IMR-90 (cell line): ENCODE results near the gene CXCR6. TPM values are rescaled to one million over a fixed set of nuclear protein-coding genes. Genes with fewer than 3 reads are reported as not detected.

Experiments
- ATAC-seq: fragments of 200-7000 bp; cut with Tn5 transposase; 2 replicates; pipeline ENCODE4 v1.9.1; 2020; ENCODE audit warnings: low read depth, mild to moderate bottlenecking, moderate library complexity
- BruUV-seq: library from RNA; stranded (reverse); fragments of 400-500 nt; replicated peaks from 2 replicates; lab custom pipeline; 2021; lab: Mats Ljungman, UMichigan
- CTCF ChIA-PET: fragments of 300-600 bp; formaldehyde crosslinking; extraction: SDS; loops from one replicate; lab custom pipeline; 2021; ENCODE audit warnings: antibody characterized with exemption; lab: Yijun Ruan, JAX
- POLR2A ChIA-PET: fragments of 300-600 bp; sonication (Branson Sonifier 250); formaldehyde crosslinking; loops from one replicate; lab custom pipeline; 2022; ENCODE audit warnings: antibody characterized with exemption; ENCODE audit not compliant: unreplicated experiment; lab: Charles Lee
- DNase-seq: peaks from one replicate; pipeline ENCODE4 v3.0.0; 2013
- H2AFZ ChIP-seq: replicated peaks from 2 replicates; pipeline ENCODE3; 2013; ENCODE audit warnings: low read length, mild to moderate bottlenecking; ENCODE audit not compliant: poor library complexity
- H2AK5ac ChIP-seq: 2 replicates; pipeline ENCODE4 v1.6.1; 2013; ENCODE audit warnings: low read depth, low read length, inconsistent platforms
- H2AK9ac ChIP-seq: replicated peaks from 2 replicates; pipeline ENCODE3; 2013; ENCODE audit warnings: mild to moderate bottlenecking, low read depth, low read length, moderate library complexity; ENCODE audit not compliant: poor library complexity
- H2BK120ac ChIP-seq: 2 replicates; pipeline ENCODE4 v1.6.1; 2013; ENCODE audit warnings: low read depth, low read length, inconsistent platforms
- H2BK15ac ChIP-seq: 3 replicates; pipeline ENCODE4 v1.6.1; 2013; ENCODE audit warnings: low read depth, low read length, inconsistent platforms
- H2BK20ac ChIP-seq: 2 replicates; pipeline ENCODE4 v1.6.1; 2013; ENCODE audit warnings: low read depth, mild to moderate bottlenecking, inconsistent platforms, low read length, moderate library complexity
- H2BK5ac ChIP-seq: 2 replicates; pipeline ENCODE4 v1.6.1; 2013; ENCODE audit warnings: mild to moderate bottlenecking, low read depth, low read length, inconsistent platforms; ENCODE audit not compliant: poor library complexity, severe bottlenecking
- H3K14ac ChIP-seq: replicated peaks from 2 replicates; pipeline ENCODE4 v1.6.1; 2013; ENCODE audit warnings: low read depth, low read length, inconsistent platforms
- H3K18ac ChIP-seq: 2 replicates; pipeline ENCODE4 v1.6.1; 2013; ENCODE audit warnings: low read depth, low read length, control low read depth
- H3K23ac ChIP-seq: 2 replicates; pipeline ENCODE4 v1.6.1; 2013; ENCODE audit warnings: low read depth, low read length, inconsistent platforms
- H3K27ac ChIP-seq: 2 replicates; pipeline ENCODE4 v1.5.1; 2013; ENCODE audit warnings: mild to moderate bottlenecking, control low read depth, low read length; ENCODE audit not compliant: insufficient read depth
- H3K27me3 ChIP-seq: 2 replicates; pipeline ENCODE4 v1.6.1; 2013; ENCODE audit warnings: low read length; ENCODE audit not compliant: control insufficient read depth, insufficient read depth
- H3K36me3 ChIP-seq: 2 replicates; pipeline ENCODE4 v1.6.1; 2013; ENCODE audit warnings: low read length, mixed read lengths; ENCODE audit not compliant: control insufficient read depth, insufficient read depth
- H3K4ac ChIP-seq: 2 replicates; pipeline ENCODE4 v1.6.1; 2013; ENCODE audit warnings: low read depth, low read length, inconsistent platforms
- H3K4me1 ChIP-seq: 2 replicates; pipeline ENCODE4 v1.6.1; 2013; ENCODE audit warnings: low read length, mixed read lengths; ENCODE audit not compliant: control insufficient read depth, insufficient read depth
- H3K4me2 ChIP-seq: 2 replicates; pipeline ENCODE4 v1.6.1; 2013; ENCODE audit warnings: low read depth, mild to moderate bottlenecking, control low read depth, low read length, moderate library complexity
- H3K4me3 ChIP-seq: 2 replicates; pipeline ENCODE4 v1.5.1; 2013; ENCODE audit warnings: low read depth, mild to moderate bottlenecking, control low read depth, low read length, moderate library complexity; ENCODE audit not compliant: insufficient read depth
- H3K56ac ChIP-seq: 2 replicates; pipeline ENCODE4 v1.6.1; 2013; ENCODE audit warnings: low read length, inconsistent platforms; ENCODE audit not compliant: insufficient read depth; ENCODE audit errors: extremely low read depth
- H3K79me1 ChIP-seq, 2 experiments: 2 replicates each; pipeline ENCODE4 v1.6.1; 2013; ENCODE audit warnings: low read length in 2 of 2, inconsistent platforms in 1 of 2, low read depth in 1 of 2
- H3K9ac ChIP-seq: 2 replicates; pipeline ENCODE4 v1.6.1; 2013; ENCODE audit warnings: low read depth, low read length, control low read depth
- H3K9me1 ChIP-seq: 2 replicates; pipeline ENCODE4 v1.6.1; 2013; ENCODE audit warnings: low read length, inconsistent platforms; ENCODE audit not compliant: insufficient read depth
- H3K9me3 ChIP-seq: 2 replicates; pipeline ENCODE4 v1.6.1; 2013; ENCODE audit warnings: low read length; ENCODE audit not compliant: control insufficient read depth, insufficient read depth
- H4K20me1 ChIP-seq: 2 replicates; pipeline ENCODE4 v1.6.1; 2013; ENCODE audit warnings: low read length, inconsistent platforms; ENCODE audit not compliant: insufficient read depth
- H4K5ac ChIP-seq: 2 replicates; pipeline ENCODE4 v1.6.1; 2013; ENCODE audit warnings: mild to moderate bottlenecking, low read depth, low read length, control low read depth
- H4K8ac ChIP-seq, 2 experiments: 2 replicates each; pipeline ENCODE4 v1.6.1; 2013; ENCODE audit warnings: low read depth in 2 of 2, low read length in 2 of 2, control low read depth in 1 of 2, inconsistent platforms in 1 of 2
- H4K91ac ChIP-seq: 2 replicates; pipeline ENCODE4 v1.6.1; 2013; ENCODE audit warnings: low read depth, low read length, inconsistent platforms; ENCODE audit not compliant: insufficient read depth
- BHLHE40 ChIP-seq: fragments of 150-350 bp; IDR thresholded peaks from 2 replicates; pipeline ENCODE4 v1.6.1; 2016; ENCODE audit warnings: mild to moderate bottlenecking, low read depth, low read length
- CEBPB ChIP-seq: IDR thresholded peaks from 2 replicates; pipeline ENCODE4 v1.6.1; 2012; ENCODE audit warnings: low read depth, low read length, improper control_type of control experiment
- CHD1 ChIP-seq: IDR thresholded peaks from 2 replicates; pipeline ENCODE4 v1.6.1; 2012; ENCODE audit warnings: low read depth, low read length, improper control_type of control experiment
- ELK1 ChIP-seq: fragments of 150-350 bp; IDR thresholded peaks from 2 replicates; pipeline ENCODE4 v1.6.1; 2016; ENCODE audit warnings: low read depth, mild to moderate bottlenecking, low read length, moderate library complexity, borderline replicate concordance
- FOS ChIP-seq: fragments of 150-350 bp; IDR thresholded peaks from 2 replicates; pipeline ENCODE4 v1.6.1; 2016; ENCODE audit warnings: low read depth, low read length
- MAFK ChIP-seq: IDR thresholded peaks from 2 replicates; pipeline ENCODE4 v1.6.1; 2012; ENCODE audit warnings: low read depth, low read length, improper control_type of control experiment
- MAZ ChIP-seq: IDR thresholded peaks from 2 replicates; pipeline ENCODE4 v1.6.1; 2012; ENCODE audit warnings: low read depth, mild to moderate bottlenecking, low read length, improper control_type of control experiment, moderate library complexity, borderline replicate concordance
- MXI1 ChIP-seq: IDR thresholded peaks from 2 replicates; pipeline ENCODE4 v1.6.1; 2012; ENCODE audit warnings: low read depth, mild to moderate bottlenecking, low read length, moderate library complexity, borderline replicate concordance
- NFE2L2 ChIP-seq: fragments of 150-350 bp; IDR thresholded peaks from 2 replicates; pipeline ENCODE4 v1.6.1; 2016; ENCODE audit warnings: low read depth, mild to moderate bottlenecking, low read length
- POLR2A ChIP-seq: IDR thresholded peaks from 2 replicates; pipeline ENCODE4 v1.6.1; 2012; ENCODE audit warnings: mild to moderate bottlenecking, low read depth, low read length
- RAD21 ChIP-seq: IDR thresholded peaks from 2 replicates; pipeline ENCODE4 v1.6.1; 2012; ENCODE audit warnings: low read length, improper control_type of control experiment
- RCOR1 ChIP-seq: IDR thresholded peaks from 2 replicates; pipeline ENCODE4 v1.6.1; 2012; ENCODE audit warnings: mild to moderate bottlenecking, low read length, improper control_type of control experiment; ENCODE audit not compliant: insufficient replicate concordance
- RFX5 ChIP-seq: IDR thresholded peaks from 2 replicates; pipeline ENCODE4 v1.8.0; 2012; ENCODE audit warnings: low read depth, mild to moderate bottlenecking, low read length, moderate library complexity
- SMC3 ChIP-seq: fragments of 150-350 bp; IDR thresholded peaks from 2 replicates; pipeline ENCODE4 v1.6.1; 2016; ENCODE audit warnings: low read depth, mild to moderate bottlenecking, antibody characterized with exemption, low read length, moderate library complexity
- USF2 ChIP-seq: fragments of 150-350 bp; IDR thresholded peaks from 2 replicates; pipeline ENCODE4 v1.6.1; 2017; ENCODE audit warnings: mild to moderate bottlenecking, antibody characterized with exemption, low read length, low read depth
- WGBS, 2 experiments: methylation state at CpG; one replicate each; pipeline versions ENCODE4 v1.1.5 to v1.1.7; 2013; ENCODE audit warnings: missing lambda C conversion rate in 2 of 2; ENCODE audit not compliant: insufficient read length in 1 of 2; ENCODE audit errors: extremely low coverage in 2 of 2; 5-methylcytosine and 5-hydroxymethylcytosine counted together
- dilution Hi-C: fragments of 300-500 bp; cut with HindIII; formaldehyde crosslinking; loops from one replicate; pipeline ENCODE4 v1.14.3; 2018; ENCODE audit warnings: low sequenced_read_pairs; ENCODE audit not compliant: unreplicated experiment
- in situ Hi-C: fragments of 300-500 bp; cut with MboI; formaldehyde crosslinking; loops from 3 replicates; pipeline ENCODE4 v1.14.3; 2019; ENCODE audit warnings: low sequenced_read_pairs, inconsistent platforms, mixed read lengths
- intact Hi-C: fragments of 100-400 bp; cut with micrococcal nuclease; formaldehyde crosslinking; loops from 2 replicates; pipeline ENCODE4 v1.10.0; 2022
- polyA plus RNA-seq, 3 experiments: library from polyadenylated mRNA; depleted of rRNA; stranded (reverse); fragments of >200 nt; gene quantifications; 2 replicates each; pipeline ENCODE4 v1.2.3, GENCODE V29; 2012; ENCODE audit warnings: low replicate concordance in 1 of 3
- total RNA-seq: library from RNA; depleted of rRNA; stranded (reverse); fragments of >200 nt; gene quantifications from 2 replicates; pipeline ENCODE4 v1.2.3, GENCODE V29; 2012
- TF ChIP-seq, protein P1 (sequence below): conservative IDR thresholded peaks from 2 replicates; pipeline ENCODE4 v1.5.1; 2012; ENCODE audit warnings: mild to moderate bottlenecking, low read depth, low read length, improper control_type of control experiment

The CXCR6 gene
- total and polyA plus RNA-seq, 2 of the 4 experiments (the other 2 are of a cell fraction): not detected

DNA sequence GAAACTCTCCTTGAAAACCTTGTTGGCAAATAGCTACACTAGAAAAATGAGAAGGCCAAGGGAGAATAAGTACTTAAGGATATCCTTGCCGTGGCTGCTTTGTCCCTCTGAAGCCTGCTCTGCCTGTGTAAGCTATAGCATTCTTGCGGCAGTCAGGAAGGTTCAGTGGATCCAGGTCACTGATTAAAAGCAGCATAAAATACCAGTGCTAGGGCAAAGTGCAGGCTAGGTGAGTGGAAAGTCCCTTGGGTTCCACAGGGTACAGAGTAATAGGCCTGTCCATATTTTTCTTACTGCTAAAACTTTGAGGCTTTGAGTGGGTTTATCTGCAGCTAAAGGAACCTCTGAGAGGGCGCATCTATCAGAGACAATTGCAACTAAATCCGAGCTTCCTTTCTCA, 10.3 kb downstream of the CXCR6 start:
- H3K27ac ChIP-seq: no peak overlapping the region
- no peak overlapping the region for H2AFZ ChIP-seq
- H3K4me2 ChIP-seq: no peak overlapping the region
- no peak overlapping the region for H2BK15ac ChIP-seq
- no peak overlapping the region for H2AK5ac ChIP-seq
- H4K8ac ChIP-seq: no peak overlapping the region
- H3K9me3 ChIP-seq: no peaks in the 10 kb centered on the region
- H3K27me3 ChIP-seq: no peaks in the 10 kb centered on the region
- H3K18ac ChIP-seq: no peak overlapping the region
- no TSS peak for BruUV-seq
- WGBS, 2 experiments: 100% methylated on average over 1 of the region's 4 CpGs; no CpG with 5 or more reads in 1 of the 2 experiments
- H4K20me1 ChIP-seq: peaks cover 5% of the 10 kb centered on the region; the same call in 1 of the 2 replicates
- no peak overlapping the region for H2BK120ac ChIP-seq
- peaks cover 68% of the 10 kb centered on the region for H3K36me3 ChIP-seq
- TF ChIP-seq RAD21 (no peak), BHLHE40 (no peak), MAZ (no peak), RCOR1 (no peak), CEBPB (no peak), MAFK (no peak), POLR2A (no peak), NFE2L2 (no peak), SMC3 (no peak), ELK1 (no peak), FOS (no peak), MXI1 (no peak), CHD1 (no peak), USF2 (no peak), RFX5 (no peak)
- TF ChIP-seq, protein P1, sequence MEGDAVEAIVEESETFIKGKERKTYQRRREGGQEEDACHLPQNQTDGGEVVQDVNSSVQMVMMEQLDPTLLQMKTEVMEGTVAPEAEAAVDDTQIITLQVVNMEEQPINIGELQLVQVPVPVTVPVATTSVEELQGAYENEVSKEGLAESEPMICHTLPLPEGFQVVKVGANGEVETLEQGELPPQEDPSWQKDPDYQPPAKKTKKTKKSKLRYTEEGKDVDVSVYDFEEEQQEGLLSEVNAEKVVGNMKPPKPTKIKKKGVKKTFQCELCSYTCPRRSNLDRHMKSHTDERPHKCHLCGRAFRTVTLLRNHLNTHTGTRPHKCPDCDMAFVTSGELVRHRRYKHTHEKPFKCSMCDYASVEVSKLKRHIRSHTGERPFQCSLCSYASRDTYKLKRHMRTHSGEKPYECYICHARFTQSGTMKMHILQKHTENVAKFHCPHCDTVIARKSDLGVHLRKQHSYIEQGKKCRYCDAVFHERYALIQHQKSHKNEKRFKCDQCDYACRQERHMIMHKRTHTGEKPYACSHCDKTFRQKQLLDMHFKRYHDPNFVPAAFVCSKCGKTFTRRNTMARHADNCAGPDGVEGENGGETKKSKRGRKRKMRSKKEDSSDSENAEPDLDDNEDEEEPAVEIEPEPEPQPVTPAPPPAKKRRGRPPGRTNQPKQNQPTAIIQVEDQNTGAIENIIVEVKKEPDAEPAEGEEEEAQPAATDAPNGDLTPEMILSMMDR: no peak
- H3K9me1 ChIP-seq: peaks cover 22% of the 10 kb centered on the region
- H3K9ac ChIP-seq: no peak overlapping the region
- POLR2A ChIA-PET: no interaction called here
- H4K91ac ChIP-seq: no peak overlapping the region
- in situ Hi-C loops: no loop called here
- no peak overlapping the region for H2BK20ac ChIP-seq
- no peak overlapping the region for H3K56ac ChIP-seq
- CTCF ChIA-PET: no interaction called here
- no peaks in the 10 kb centered on the region; a peak in 1 of 4 replicates for H3K79me1 ChIP-seq
- no peak overlapping the region for H3K14ac ChIP-seq
- intact Hi-C loops: no loop called here
- peaks cover 19% of the 10 kb centered on the region for H3K4me1 ChIP-seq
- H3K4me3 ChIP-seq: no peak overlapping the region
- ATAC-seq (no peak), DNase-seq (no peak)
- H4K5ac ChIP-seq: no peak overlapping the region
- dilution Hi-C loops: no loop called here
- no peak overlapping the region for H3K23ac ChIP-seq
- no peak overlapping the region for H2AK9ac ChIP-seq
- H3K4ac ChIP-seq: no peak overlapping the region
- no peak overlapping the region for H2BK5ac ChIP-seq
